ENCODE data around the gene MOB1A.
"Not testable (repeated sequence)": the region's sequence is repeated elsewhere in the genome, so short reads cannot be mapped to it uniquely, and the experiment has no call there.

The MOB1A gene

GRCh38 chr2:74148457-74149246 lies 30.0 kb downstream of the MOB1A start:
- DNase-seq = no peak

DNA sequence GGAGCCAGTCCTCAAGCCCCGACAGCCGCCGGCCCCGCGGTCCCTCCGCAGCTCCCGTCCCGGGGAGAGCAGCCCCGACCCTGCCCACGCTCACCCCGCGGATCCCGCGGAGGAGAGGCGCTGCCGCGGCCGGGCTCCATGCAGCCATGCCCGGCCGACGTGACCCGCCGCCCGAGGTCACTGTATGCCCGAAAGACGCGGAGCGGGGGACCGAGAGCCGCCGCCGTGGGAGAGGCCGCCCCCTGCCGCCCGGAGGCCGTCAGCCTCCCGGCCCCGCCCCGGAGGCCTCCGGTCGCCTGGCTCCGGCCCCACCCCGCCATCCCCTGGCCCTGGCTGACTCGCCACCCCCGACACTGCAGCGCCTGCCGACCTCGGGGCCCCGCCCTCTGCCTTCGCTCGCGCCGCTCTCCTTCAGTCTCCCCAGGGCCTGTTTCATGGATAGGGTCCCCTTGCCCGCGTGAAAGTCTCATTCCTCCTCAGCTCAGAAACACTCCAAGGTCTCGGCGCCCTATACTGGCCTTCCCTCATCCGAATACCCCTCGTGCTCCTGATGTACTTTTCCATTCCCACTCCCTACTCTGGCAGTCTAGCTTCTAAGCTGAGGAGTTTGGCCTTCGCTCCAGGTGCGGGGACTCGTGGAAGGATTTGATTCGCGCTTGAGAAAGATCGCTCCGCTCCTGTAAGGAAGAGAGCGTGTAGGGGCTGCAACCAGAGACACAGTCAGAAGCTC lies 30.8 kb downstream of the MOB1A start, which contains the start of gene BOLA3:
Gene BOLA3, minus strand, starts transcription at position 186 of the 730 bp plus-strand sequence. Its CDS starts 38 bp downstream, at position 148.
- peak; percentile 89 for DNase-seq

DNA sequence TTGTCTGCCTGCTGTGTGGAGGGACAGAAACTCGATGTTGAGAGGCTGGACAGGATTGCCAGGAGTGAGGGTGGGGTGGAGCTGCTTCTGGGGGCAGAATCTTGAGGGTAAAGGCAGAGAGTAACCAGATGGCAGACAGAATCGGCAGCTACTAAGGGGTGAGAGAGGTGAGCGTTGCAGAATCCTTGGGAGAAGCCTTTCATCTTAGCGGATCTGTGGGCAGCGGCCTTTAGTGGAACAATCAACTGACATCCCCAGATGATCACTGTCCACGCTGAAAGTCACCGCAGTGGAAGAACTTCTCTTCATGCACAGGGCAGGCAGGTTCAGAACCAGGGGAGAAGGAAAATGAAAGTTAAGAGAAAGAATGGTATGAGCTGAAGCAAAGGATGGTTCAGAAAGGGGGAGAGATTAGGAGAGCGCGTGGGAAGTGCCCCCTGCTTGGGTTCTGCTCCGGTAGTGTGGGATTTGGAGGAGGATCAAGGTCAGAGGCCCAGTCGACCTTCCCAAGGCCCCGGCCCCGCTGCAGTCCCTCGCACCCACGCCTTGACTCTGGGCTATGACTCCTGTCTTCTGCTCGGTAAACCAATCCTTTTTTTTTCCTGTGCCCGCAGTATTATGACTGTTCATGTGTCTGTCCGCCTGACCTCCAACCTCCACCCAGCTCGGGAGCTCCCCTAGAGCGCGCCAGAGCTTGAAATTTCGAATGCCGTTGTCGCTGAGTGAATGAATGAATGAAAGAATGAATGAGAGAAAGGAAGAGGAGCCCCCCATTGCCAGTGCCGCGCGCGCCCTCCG lies 31.6 kb downstream of the MOB1A start:
- DNase-seq = no peak

DNA sequence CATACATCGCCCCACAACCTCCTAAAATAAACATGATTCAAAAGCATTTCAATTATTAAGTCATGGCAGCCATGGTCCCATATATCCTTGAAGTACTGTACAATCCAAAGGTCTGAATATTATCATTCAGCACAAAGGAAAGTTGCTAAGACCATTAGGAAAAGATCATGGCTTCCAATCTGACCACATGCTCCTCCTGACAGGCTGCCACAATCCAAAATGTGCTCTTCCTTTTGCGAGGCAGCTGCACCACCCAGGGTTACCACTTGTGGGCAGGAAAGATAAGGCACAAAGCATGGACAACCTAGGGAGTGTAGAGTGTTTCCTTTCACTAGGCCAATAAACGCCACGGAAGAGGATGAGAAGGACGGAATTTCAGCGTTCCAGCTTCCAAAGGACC lies 36.3 kb downstream of the MOB1A start:
- DNase-seq = no peak

GRCh38 chr2:74138600-74139323 lies 39.9 kb downstream of the MOB1A start:
- no peak for DNase-seq

DNA sequence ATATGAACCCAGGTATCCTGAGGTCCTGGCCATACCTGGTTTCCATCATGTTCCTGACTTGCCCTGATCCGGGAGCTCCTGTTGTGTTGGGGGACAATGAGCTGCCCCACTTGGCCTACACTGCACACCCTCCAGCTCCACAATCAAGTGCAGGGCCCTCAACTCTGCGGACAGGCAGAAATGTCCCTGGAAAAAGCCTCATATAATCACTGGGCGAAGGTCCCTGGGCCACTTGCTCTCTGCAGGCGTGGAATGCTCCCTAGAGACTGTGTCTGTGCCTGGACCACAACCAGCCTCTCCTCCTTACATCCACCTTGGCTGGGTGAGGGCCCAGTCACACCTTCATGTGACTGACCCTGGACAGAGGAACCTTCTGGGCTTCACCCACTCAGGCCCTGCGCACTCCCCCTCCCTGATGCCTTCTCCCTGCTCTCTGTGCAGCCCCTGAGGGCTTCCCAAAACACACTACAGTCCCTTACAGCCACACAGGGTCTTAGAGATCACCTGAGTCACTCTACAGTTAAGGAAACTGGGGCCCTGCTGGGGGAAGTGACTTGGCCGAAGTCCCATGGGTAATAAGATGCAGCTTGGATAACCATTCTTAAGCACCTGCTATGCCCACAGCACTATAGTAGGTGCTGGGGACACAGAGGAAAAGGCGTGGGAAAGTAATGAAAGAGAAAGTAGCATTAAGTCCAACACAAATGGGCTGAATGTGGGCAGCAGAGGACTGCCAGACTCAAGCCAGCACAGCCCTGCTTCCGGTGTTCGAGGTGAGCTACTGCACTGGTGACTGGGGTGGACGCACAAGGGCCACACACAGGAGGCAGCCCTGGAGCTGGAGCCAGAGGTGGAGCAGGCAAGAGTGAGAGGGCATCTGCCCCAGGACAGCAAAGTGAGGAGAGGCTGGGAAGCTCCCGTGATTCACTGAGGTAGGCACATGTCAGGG lies 40.8 kb downstream of the MOB1A start:
- no peak for DNase-seq

DNA sequence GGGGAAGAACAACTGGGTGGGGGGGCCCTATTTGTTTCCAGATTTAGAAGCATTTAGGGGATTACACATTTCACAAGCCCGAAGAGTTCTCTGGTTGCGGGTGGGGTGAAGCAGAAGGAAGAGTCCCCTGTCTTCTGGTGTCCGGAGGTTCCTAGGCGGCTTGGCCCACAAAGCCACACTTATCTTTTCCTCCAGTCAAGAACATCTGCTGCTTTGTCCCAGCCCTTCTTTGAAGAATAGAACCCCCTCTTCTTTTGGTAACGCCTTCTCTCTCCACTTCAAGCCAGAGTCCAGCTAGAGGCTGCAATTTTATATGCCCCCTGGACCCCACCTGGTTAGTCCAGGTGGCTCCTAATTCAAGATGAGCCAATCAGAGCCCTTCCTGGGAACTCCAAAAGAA lies 46.8 kb downstream of the MOB1A start:
- DNase-seq = no peak

DNA sequence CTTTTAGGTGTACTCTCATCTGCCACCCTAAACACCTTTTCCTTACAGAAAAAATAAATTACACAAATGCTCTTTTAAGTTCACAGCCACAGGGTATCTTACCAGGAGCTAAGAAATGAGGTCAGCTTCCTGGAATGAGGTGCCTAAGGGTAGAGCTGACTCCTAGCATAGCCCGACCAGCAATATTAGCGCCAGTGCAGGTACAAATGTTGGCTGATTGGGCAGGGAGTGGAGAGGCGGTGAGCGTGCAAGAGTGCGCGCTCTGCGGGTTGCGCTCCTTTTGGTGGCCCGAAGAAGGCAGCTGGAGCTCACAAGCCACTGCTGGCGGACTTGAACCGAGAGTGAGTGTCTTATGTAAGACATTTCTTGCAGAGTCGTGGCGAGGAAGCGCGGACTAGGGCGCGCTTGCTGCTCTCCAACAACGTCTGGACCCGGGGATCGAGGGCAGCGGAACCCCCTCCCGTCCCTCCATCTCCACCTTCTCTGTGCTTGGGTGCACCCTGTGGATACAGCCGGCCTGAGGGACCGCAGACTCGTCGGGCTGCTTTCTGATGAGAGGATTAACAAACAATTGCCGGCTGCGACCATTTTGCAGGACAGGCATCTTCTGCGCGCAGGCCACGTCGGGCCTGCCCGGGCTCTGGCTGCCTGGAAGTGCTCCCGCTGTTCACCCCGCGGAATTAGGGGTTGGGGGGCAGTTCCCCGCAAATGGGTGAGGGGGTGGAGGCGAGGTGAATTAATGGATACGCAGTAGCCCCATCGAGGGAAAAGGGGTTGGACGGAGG lies 48.3 kb downstream of the MOB1A start:
- DNase-seq = peak; percentile 35

- no peak for DNase-seq
Observed at GRCh38 chr2:74128206-74128605, 50.5 kb downstream of the MOB1A start.

DNA sequence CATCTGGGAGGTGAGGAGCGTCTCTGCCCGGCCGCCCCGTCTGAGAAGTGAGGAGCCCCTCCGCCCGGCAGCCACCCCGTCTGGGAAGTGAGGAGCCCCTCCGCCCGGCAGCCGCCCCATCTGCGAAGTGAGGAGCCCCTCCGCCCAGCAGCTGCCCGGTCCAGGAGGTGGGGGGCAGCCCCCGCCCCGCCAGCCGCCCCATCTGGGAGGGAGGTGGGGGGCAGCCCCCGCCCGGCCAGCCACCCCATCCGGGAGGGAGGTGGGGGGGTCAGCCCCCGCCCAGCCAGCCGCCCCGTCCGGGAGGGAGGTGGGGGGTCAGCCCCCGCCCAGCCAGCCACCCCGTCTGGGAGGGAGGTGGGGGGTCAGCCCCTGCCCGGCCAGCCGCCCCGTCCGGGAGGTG lies 54.7 kb downstream of the MOB1A start:
- not testable (repeated sequence) for DNase-seq

- not testable (repeated sequence) for DNase-seq
Observed at GRCh38 chr2:74121846-74122245, 56.8 kb downstream of the MOB1A start.

- peak; percentile 95 for DNase-seq
Observed at GRCh38 chr2:74119912-74120825, 58.5 kb downstream of the MOB1A start.

DNA sequence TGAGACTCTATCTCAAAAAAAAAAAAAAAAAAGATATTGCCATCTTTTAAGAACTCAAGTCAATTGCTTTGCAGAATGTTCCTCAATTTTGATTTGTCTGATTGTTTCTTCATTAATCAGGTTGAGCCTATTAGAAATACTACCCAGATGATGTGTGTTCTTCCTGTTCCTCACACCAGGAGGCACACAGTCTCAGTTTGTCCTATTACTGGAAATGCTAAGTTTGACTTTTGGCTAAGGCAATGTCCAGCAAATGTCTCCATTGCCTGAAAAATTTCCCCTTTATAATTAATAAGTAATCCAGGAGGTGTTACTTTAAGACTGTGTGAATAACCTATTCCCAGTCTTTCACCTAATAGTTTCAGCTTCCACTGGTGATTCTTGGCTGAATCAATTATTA lies 59.3 kb downstream of the MOB1A start:
- DNase-seq = no peak

GRCh38 chr2:74111380-74111779 lies 67.3 kb downstream of the MOB1A start:
- DNase-seq = no peak

DNA sequence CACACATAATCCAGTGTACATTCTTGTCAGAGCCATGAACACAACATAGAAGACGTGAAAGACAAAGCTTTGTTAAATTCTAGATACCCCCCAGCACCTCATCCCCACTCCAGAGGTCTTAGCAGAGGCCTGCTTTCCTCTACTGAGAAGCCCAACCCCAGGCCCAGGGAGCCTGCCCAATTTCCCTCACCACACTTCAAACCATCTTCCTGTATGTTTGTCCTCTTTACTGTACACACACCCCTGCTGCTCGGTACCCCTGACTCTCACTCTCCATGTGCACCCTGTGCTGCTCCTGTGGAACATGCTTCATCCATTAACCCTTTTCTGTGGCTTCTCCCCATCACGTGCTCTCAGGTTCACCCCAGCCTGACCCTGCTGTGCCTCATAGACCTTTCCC lies 68.1 kb downstream of the MOB1A start:
- no peak for DNase-seq

GRCh38 chr2:74109551-74109950 lies 69.1 kb downstream of the MOB1A start:
- DNase-seq = no peak

- no peak for DNase-seq
Observed at GRCh38 chr2:74107071-74107470, 71.6 kb downstream of the MOB1A start.

DNA sequence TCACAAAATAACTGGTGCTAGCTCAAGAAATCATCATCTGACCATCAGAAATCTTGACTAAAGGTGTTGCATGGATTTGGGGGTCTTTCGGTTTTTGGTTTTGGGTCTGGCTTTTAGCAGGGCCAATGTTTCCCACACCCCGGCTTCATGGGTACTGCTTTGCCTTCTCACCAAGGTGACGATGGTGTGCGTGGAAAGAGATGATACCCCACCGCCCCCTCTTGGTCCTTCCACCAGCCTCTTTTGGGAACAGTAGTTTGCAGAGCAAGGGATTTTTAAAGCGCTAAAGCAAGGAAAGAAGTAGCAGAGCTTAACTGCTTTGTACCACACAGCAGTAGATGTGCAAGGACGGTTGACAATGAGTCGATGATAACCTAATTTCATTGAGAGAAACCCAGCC lies 73.3 kb downstream of the MOB1A start:
- DNase-seq = no peak

GRCh38 chr2:74104839-74105238 lies 73.8 kb downstream of the MOB1A start:
- no peak for DNase-seq

DNA sequence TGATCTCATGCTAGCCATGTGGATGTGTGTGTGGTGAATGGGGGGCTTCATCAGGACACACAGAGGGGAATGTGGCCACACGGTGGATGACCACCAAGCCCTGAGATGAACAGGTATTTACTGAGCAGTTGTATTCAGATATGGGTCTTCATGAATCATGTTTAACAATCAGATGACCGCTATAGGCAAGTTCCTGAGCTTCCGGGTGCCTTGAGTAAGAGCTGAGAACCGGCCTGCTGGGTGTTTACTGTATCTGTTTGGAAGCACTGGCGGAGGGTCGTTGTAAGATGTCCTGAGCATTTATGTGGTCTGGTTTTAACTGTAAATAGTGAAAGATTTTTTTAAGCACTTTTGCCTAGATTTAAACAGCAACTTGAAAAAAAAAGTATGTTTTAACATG lies 74.9 kb downstream of the MOB1A start:
- DNase-seq = no peak
